Loucy (cell line): ENCODE measurements around the gene RAB6B.

Experiments
- EZH2phosphoT487 ChIP-seq: fragments of 200-600 bp; IDR thresholded peaks from 2 replicates; pipeline ENCODE4 v1.6.1; 2018; ENCODE audit warnings: antibody characterized with exemption, mild to moderate bottlenecking, moderate library complexity, borderline replicate concordance
- TF ChIP-seq, protein P1 (sequence below): fragments of 200-600 bp; sonication (generic); conservative IDR thresholded peaks from 2 replicates; pipeline ENCODE4 v1.5.1; 2014; ENCODE audit warnings: mild to moderate bottlenecking, antibody characterized with exemption, low read length

DNA sequence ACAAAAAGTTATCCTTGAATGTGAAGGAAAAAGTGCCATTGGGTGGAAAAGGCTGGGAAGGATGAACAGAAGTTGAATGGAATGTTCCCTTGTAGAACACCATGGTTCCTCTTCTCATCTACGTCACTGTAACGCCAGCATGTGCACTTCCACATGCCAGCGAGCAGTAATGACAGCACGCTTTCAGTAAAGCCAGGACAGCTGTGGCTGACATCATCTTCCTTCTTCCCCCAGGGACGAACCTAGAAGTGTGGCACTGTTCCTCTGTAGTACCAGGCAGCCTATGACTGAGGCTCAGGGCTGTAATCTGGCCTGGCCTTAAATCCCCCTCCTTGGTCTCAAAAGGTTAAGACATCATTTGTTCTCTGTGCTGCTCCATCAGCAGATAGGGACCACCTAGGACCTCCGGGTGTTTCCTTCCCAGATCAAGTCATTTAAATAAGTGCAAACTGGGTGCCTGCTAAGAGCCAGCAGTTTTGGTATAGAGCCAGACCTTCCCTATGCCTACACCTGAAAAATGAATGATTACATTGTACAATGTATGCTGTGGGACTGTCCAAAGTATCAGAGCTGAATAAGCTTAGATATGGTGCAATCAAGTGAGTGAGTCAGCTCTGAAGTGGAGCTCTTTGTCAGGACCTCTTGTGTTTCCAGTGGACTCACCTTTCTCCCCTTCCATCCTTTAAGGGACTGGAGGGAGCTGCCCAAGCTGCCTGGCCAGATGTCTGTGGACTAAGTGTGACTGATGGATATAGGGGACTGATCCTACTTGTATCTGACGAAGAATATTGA lies 95.7 kb downstream of the RAB6B start:
- TF ChIP-seq, protein P1, sequence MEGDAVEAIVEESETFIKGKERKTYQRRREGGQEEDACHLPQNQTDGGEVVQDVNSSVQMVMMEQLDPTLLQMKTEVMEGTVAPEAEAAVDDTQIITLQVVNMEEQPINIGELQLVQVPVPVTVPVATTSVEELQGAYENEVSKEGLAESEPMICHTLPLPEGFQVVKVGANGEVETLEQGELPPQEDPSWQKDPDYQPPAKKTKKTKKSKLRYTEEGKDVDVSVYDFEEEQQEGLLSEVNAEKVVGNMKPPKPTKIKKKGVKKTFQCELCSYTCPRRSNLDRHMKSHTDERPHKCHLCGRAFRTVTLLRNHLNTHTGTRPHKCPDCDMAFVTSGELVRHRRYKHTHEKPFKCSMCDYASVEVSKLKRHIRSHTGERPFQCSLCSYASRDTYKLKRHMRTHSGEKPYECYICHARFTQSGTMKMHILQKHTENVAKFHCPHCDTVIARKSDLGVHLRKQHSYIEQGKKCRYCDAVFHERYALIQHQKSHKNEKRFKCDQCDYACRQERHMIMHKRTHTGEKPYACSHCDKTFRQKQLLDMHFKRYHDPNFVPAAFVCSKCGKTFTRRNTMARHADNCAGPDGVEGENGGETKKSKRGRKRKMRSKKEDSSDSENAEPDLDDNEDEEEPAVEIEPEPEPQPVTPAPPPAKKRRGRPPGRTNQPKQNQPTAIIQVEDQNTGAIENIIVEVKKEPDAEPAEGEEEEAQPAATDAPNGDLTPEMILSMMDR, result no peak
- no peak for TF ChIP-seq EZH2phosphoT487
